GM12878 (cell line): ENCODE data around the gene MICALL2.

Source experiments
- CBFB ChIP-seq: IDR thresholded peaks from 2 replicates; pipeline ENCODE4 v1.6.1; 2016; ENCODE audit warnings: antibody characterized with exemption, low read depth
- CTCF ChIP-seq, 3 experiments: IDR thresholded peaks in 2 of 3; conservative IDR thresholded peaks in 1 of 3; 2 replicates each; pipeline ENCODE4 v1.5.1; 2011; ENCODE audit warnings: low read depth in 3 of 3, low read length in 3 of 3, mild to moderate bottlenecking in 3 of 3, control low read depth in 2 of 3, moderate library complexity in 2 of 3, inconsistent platforms in 1 of 3, mixed read lengths in 1 of 3; ENCODE audit not compliant: control insufficient read depth in 2 of 3, insufficient read depth in 1 of 3; ENCODE audit errors: extremely low read depth in 1 of 3
- EED ChIP-seq: sonication (generic); IDR thresholded peaks from 2 replicates; pipeline ENCODE4 v1.6.1; 2016; ENCODE audit warnings: antibody characterized with exemption, low read depth
- GABPA ChIP-seq: IDR thresholded peaks from 2 replicates; pipeline ENCODE4 v1.6.1; 2014; ENCODE audit warnings: antibody characterized with exemption, low read depth, mild to moderate bottlenecking, inconsistent platforms
- JUND ChIP-seq: IDR thresholded peaks from 2 replicates; pipeline ENCODE4 v1.6.1; 2012; ENCODE audit warnings: low read depth, mild to moderate bottlenecking, low read length, improper control_type of control experiment, moderate library complexity
- NFYB ChIP-seq: IDR thresholded peaks from 2 replicates; pipeline ENCODE4 v1.6.1; 2011; ENCODE audit warnings: low read depth, mild to moderate bottlenecking, low read length, improper control_type of control experiment, moderate library complexity; ENCODE audit not compliant: insufficient read depth
- POLR2A ChIP-seq: IDR thresholded peaks from 2 replicates; pipeline ENCODE4 v1.6.1; 2011; ENCODE audit warnings: low read depth, mild to moderate bottlenecking, low read length
- POLR2AphosphoS5 ChIP-seq: IDR thresholded peaks from 2 replicates; pipeline ENCODE4 v1.6.1; 2011; ENCODE audit warnings: mild to moderate bottlenecking, low read length, inconsistent platforms
- SMC3 ChIP-seq: IDR thresholded peaks from 2 replicates; pipeline ENCODE4 v1.6.1; 2011; ENCODE audit warnings: low read length, improper control_type of control experiment, borderline replicate concordance
- TAF1 ChIP-seq: IDR thresholded peaks from 2 replicates; pipeline ENCODE4 v1.6.1; 2011; ENCODE audit warnings: mild to moderate bottlenecking, low read depth, low read length, borderline replicate concordance
- USF2 ChIP-seq: IDR thresholded peaks from 2 replicates; pipeline ENCODE4 v1.6.1; 2011; ENCODE audit warnings: low read depth, low read length, improper control_type of control experiment, borderline replicate concordance
- YY1 ChIP-seq: IDR thresholded peaks from 2 replicates; pipeline ENCODE4 v1.6.1; 2011; ENCODE audit warnings: low read depth, mild to moderate bottlenecking, low read length
- ZBTB40 ChIP-seq: fragments of 450-650 bp; IDR thresholded peaks from 2 replicates; pipeline ENCODE4 v1.6.1; 2016; ENCODE audit warnings: mild to moderate bottlenecking, moderate library complexity, borderline replicate concordance

GRCh38 chr7:1480670-1481069, 21.4 kb upstream of the MICALL2 start:
- no peak for TF ChIP-seq TAF1
- TF ChIP-seq YY1 = no peak
- no peak for TF ChIP-seq POLR2AphosphoS5
- no peak for TF ChIP-seq CTCF (IDR thresholded peaks at IDR 0.05 in 2 of 3, conservative IDR thresholded peaks at IDR 0.05 in 1 of 3; ENCODE audit: control insufficient read depth in 2 of 3, extremely low read depth in 1 of 3, insufficient read depth in 1 of 3, low read depth in 3 of 3, low read length in 3 of 3)
- no peak for TF ChIP-seq CBFB
- no peak for TF ChIP-seq USF2
- TF ChIP-seq SMC3 = no peak
- no peak for TF ChIP-seq GABPA
- no peak for TF ChIP-seq JUND
- TF ChIP-seq EED = no peak
- no peak; the same call in 1 of the 2 replicates for TF ChIP-seq POLR2A
- no peak for TF ChIP-seq ZBTB40
- no peak for TF ChIP-seq NFYB
